ENCODE data around the gene CSRNP3.

GRCh38 chr2:165632594-165632993 lies 163.1 kb downstream of the CSRNP3 start:
- TF ChIP-seq POLR2A (IDR thresholded peaks at IDR 0.05; ENCODE audit: low read length) (no peak), GATA1 (IDR thresholded peaks at IDR 0.05; ENCODE audit: low read depth, low read length) (no peak)

Measured in erythroblast (primary cell).